GM12878 (cell line): Measurements from ENCODE around the gene ARPC1A. TPM values are rescaled to one million over a fixed set of nuclear protein-coding genes. Genes with fewer than 3 reads are reported as not detected.
A peak's percentile ranks its signal among the peaks of the same experiment; 100 is the strongest.

ENCODE experiments used
- ATAC-seq: fragments of 200-7000 bp; cut with Tn5 transposase; 3 replicates; pipeline ENCODE4 v1.9.1; 2020; ENCODE audit warnings: mild to moderate bottlenecking, moderate library complexity
- BruUV-seq: library from RNA; stranded (reverse); fragments of 400-500 nt; replicated peaks from 2 replicates; lab custom pipeline; 2021; lab: Mats Ljungman, UMichigan
- CTCF ChIA-PET: fragments of 300-600 bp; sonication (Branson Sonifier 250); formaldehyde crosslinking; extraction: SDS; loops from one replicate; lab custom pipeline; 2021; ENCODE audit warnings: inconsistent platforms; lab: Yijun Ruan, JAX
- POLR2A ChIA-PET: fragments of 350-600 bp; formaldehyde crosslinking; extraction: SDS; loops from one replicate; lab custom pipeline; 2021; ENCODE audit warnings: inconsistent platforms; lab: Charles Lee
- RAD21 ChIA-PET: fragments of 300-600 bp; sonication (Branson Sonifier 250); formaldehyde crosslinking; loops from one replicate; lab custom pipeline; 2023; ENCODE audit warnings: antibody characterized with exemption; ENCODE audit not compliant: unreplicated experiment; lab: Charles Lee
- SMC1A ChIA-PET: fragments of 300-600 bp; sonication (Branson Sonifier 250); formaldehyde crosslinking; loops from one replicate; lab custom pipeline; 2023; ENCODE audit not compliant: unreplicated experiment, uncharacterized antibody; lab: Charles Lee
- DNase-seq: peaks from one replicate; pipeline ENCODE4 v3.0.0-alpha.2; 2011; ENCODE audit warnings: low read depth, low spot score
- FAIRE-seq: peaks from 3 replicates; lab custom pipeline; 2011; peaks lifted over from hg19 to GRCh38; lab: Jason Lieb, UNC
- H2AFZ ChIP-seq: 2 replicates; pipeline ENCODE4 v1.6.0; 2011; ENCODE audit warnings: low read depth, low read length, control low read depth; ENCODE audit not compliant: control insufficient read depth
- H3K27ac ChIP-seq: 2 replicates; pipeline ENCODE4 v1.5.1; 2011; ENCODE audit warnings: control low read depth; ENCODE audit not compliant: control insufficient read depth, insufficient read depth
- H3K27me3 ChIP-seq, 2 experiments: replicated peaks in 1 of 2; 2 replicates each; pipeline versions ENCODE4 v1.6.0 to v1.6.1; 2011; ENCODE audit warnings: low read length in 1 of 2; ENCODE audit not compliant: control insufficient read depth in 2 of 2, insufficient read depth in 2 of 2
- H3K36me3 ChIP-seq, 2 experiments: 2 replicates each; pipeline ENCODE4 v1.5.1; 2011; ENCODE audit warnings: low read length in 1 of 2; ENCODE audit not compliant: control insufficient read depth in 2 of 2, insufficient read depth in 2 of 2
- H3K4me1 ChIP-seq: 2 replicates; pipeline ENCODE4 v1.6.1; 2011; ENCODE audit warnings: mild to moderate bottlenecking, low read length, moderate library complexity, mixed read lengths; ENCODE audit not compliant: control insufficient read depth, insufficient read depth
- H3K4me2 ChIP-seq: 2 replicates; pipeline ENCODE4 v1.6.0; 2011; ENCODE audit warnings: control low read depth; ENCODE audit not compliant: control insufficient read depth, insufficient read depth
- H3K4me3 ChIP-seq: fragments of 200-600 bp; sonication (generic); 2 replicates; pipeline ENCODE4 v1.5.1; 2016
- H3K79me2 ChIP-seq: 2 replicates; pipeline ENCODE4 v1.6.0; 2011; ENCODE audit warnings: low read length; ENCODE audit not compliant: control insufficient read depth, insufficient read depth
- H3K9ac ChIP-seq: 2 replicates; pipeline ENCODE4 v1.8.0; 2011; ENCODE audit warnings: low read length, control low read depth, mixed read lengths; ENCODE audit not compliant: control insufficient read depth, insufficient read depth
- H3K9me3 ChIP-seq: replicated peaks from 3 replicates; pipeline ENCODE4 v1.5.1; 2011; ENCODE audit warnings: mild to moderate bottlenecking, low read length; ENCODE audit not compliant: control insufficient read depth, insufficient read depth
- H4K20me1 ChIP-seq: 2 replicates; pipeline ENCODE4 v1.6.0; 2011; ENCODE audit not compliant: control insufficient read depth, insufficient read depth
- CTCF ChIP-seq, 3 experiments: IDR thresholded peaks in 2 of 3; conservative IDR thresholded peaks in 1 of 3; 2 replicates each; pipeline ENCODE4 v1.5.1; 2011; ENCODE audit warnings: low read depth in 3 of 3, low read length in 3 of 3, mild to moderate bottlenecking in 3 of 3, control low read depth in 2 of 3, moderate library complexity in 2 of 3, inconsistent platforms in 1 of 3, mixed read lengths in 1 of 3; ENCODE audit not compliant: control insufficient read depth in 2 of 3, insufficient read depth in 1 of 3; ENCODE audit errors: extremely low read depth in 1 of 3
- HCFC1 ChIP-seq: fragments of 150-350 bp; IDR thresholded peaks from 2 replicates; pipeline ENCODE4 v1.6.1; 2014; ENCODE audit warnings: low read length
- RAD21 ChIP-seq: IDR thresholded peaks from 2 replicates; pipeline ENCODE4 v1.6.1; 2011; ENCODE audit warnings: mild to moderate bottlenecking, low read depth, low read length, moderate library complexity; ENCODE audit not compliant: insufficient read depth
- SMC3 ChIP-seq: IDR thresholded peaks from 2 replicates; pipeline ENCODE4 v1.6.1; 2011; ENCODE audit warnings: low read length, improper control_type of control experiment, borderline replicate concordance
- WGBS: methylation state at CpG from one replicate; pipeline ENCODE4 v1.1.6; 2016; ENCODE audit warnings: low lambda C conversion rate; ENCODE audit not compliant: insufficient replicate concordance, insufficient coverage; ENCODE audit errors: missing lambda C conversion rate; 5-methylcytosine and 5-hydroxymethylcytosine counted together
- in situ Hi-C: fragments of 300-500 bp; cut with MboI; formaldehyde crosslinking; loops from 9 replicates; pipeline ENCODE4 v1.14.3; 2018; ENCODE audit warnings: mixed read lengths
- intact Hi-C: fragments of 100-400 bp; cut with micrococcal nuclease; formaldehyde crosslinking; loops from one replicate; pipeline ENCODE4 v1.14.2; 2022; ENCODE audit not compliant: unreplicated experiment
- polyA plus RNA-seq, 11 experiments: library from polyadenylated mRNA; depleted of rRNA in 4 of 11; unstranded in 6 of 11; stranded (reverse) in 5 of 11; fragments of >200 nt; fragmentation: Nextera tagmentation in 4 of 11; fragmentation: Illumina TruSeq in 1 of 11; extraction: Ambion mirVana in 4 of 11; extraction: Trizol in 1 of 11; gene quantifications; 1 replicate in 1 of 11; 2 replicates in 10 of 11; pipeline versions ENCODE4 v1.2.1 to v1.2.3, GENCODE V29; 2011 to 2016; ENCODE audit warnings: inconsistent platforms in 2 of 11, missing spikeins in 2 of 11, low read depth in 1 of 11
- total RNA-seq, 4 experiments: library from RNA; depleted of rRNA in 3 of 4; stranded (reverse); fragments of >200 nt in 3 of 4; fragmentation: Illumina TruSeq in 1 of 4; extraction: Trizol in 1 of 4; gene quantifications; 2 replicates each; pipeline versions ENCODE4 v1.2.1 to v1.2.3, GENCODE V29; 2013 to 2021

The ARPC1A gene
- total and polyA plus RNA-seq, 10 of the 15 experiments (the other 5 are each of a cell fraction or from before 2014, with no cell fraction given) = 42.3 to 152 (median 72.1) TPM

GRCh38 chr7:99365318-99366141 lies 39.8 kb downstream of the ARPC1A start:
- in situ Hi-C loops = no loop called here
- 89% methylated on average over 17 of the region's 17 CpGs for WGBS
- intact Hi-C loops = loop anchor here (1.0 kb wide), 1 partner anchor 22 kb away; no protein-coding TSS in a partner anchor
- Histone ChIP-seq H3K27me3 (no peaks in the 10 kb centered on the region), H3K36me3 (peaks cover 12 to 32% of the 10 kb centered on the region in 2 experiments; a peak in 3 of 4 replicates), H3K27ac (no peak overlapping the region), H4K20me1 (no peaks in the 10 kb centered on the region), H3K4me1 (no peaks in the 10 kb centered on the region), H3K4me3 (no peak overlapping the region), H3K4me2 (no peak overlapping the region), H3K9ac (no peak overlapping the region), H3K79me2 (no peaks in the 10 kb centered on the region), H2AFZ (no peak overlapping the region), H3K9me3 (no peaks in the 10 kb centered on the region)
- FAIRE-seq = no peak
- ChIA-PET SMC1A (interaction anchor here (0.7 to 1.8 kb wide), 3 partner anchors 21 to 43 kb away, joined by 3 to 4 read pairs (median 4); partner anchors contain the start of gene BUD31), POLR2A (interaction anchor here (0.6 kb wide), 1 partner anchor 557 kb away, joined by 4 read pairs; no protein-coding TSS in a partner anchor), CTCF (interaction anchor here (0.6 to 4.0 kb wide), 13 partner anchors 13 to 764 kb away, joined by 3 to 31 read pairs (median 3); partner anchors contain the start of genes BUD31 and PDAP1), RAD21 (interaction anchor here (0.6 to 2.2 kb wide), 4 partner anchors 21 to 50 kb away, joined by 3 to 7 read pairs (median 4); partner anchors contain the start of genes BUD31 and PDAP1)
- no TSS peak for BruUV-seq
- peak; percentile 52 to 71 (median 69) for TF ChIP-seq CTCF (IDR thresholded peaks at IDR 0.05 in 2 of 3, conservative IDR thresholded peaks at IDR 0.05 in 1 of 3; ENCODE audit: control insufficient read depth in 2 of 3, extremely low read depth in 1 of 3, insufficient read depth in 1 of 3, low read depth in 3 of 3, low read length in 3 of 3)
- TF ChIP-seq SMC3 = peak; percentile 66
- TF ChIP-seq RAD21 = peak; percentile 61
- TF ChIP-seq HCFC1 = no peak
- no peak for DNase-seq
- ATAC-seq = peak; percentile 96
